HCT116 (cell line): ENCODE results near the gene RASL11A. TPM values are rescaled to one million over a fixed set of nuclear protein-coding genes. Genes with fewer than 3 reads are reported as not detected.

Source experiments
- ATAC-seq: fragments of 200-7000 bp; cut with Tn5 transposase; 2 replicates; pipeline ENCODE4 v1.9.1; 2020; ENCODE audit warnings: mild to moderate bottlenecking, moderate library complexity
- BruUV-seq: library from RNA; stranded (reverse); fragments of 400-500 nt; replicated peaks from 2 replicates; lab custom pipeline; 2021; lab: Mats Ljungman, UMichigan
- CTCF ChIA-PET: fragments of 300-600 bp; sonication (Branson Sonifier 250); formaldehyde crosslinking; loops from one replicate; lab custom pipeline; 2021; ENCODE audit warnings: antibody characterized with exemption; lab: Charles Lee
- POLR2A ChIA-PET: fragments of 300-600, 350-600 bp; sonication (Branson Sonifier 250); formaldehyde crosslinking; loops from one replicate; lab custom pipeline; 2021; ENCODE audit warnings: antibody characterized with exemption; lab: Charles Lee
- RAD21 ChIA-PET, 2 experiments: fragments of 300-600 bp; sonication (Branson Sonifier 250); formaldehyde crosslinking; loops; one replicate each; lab custom pipeline; 2023; ENCODE audit warnings: low total read pairs in 2 of 2; ENCODE audit not compliant: uncharacterized antibody in 2 of 2, unreplicated experiment in 2 of 2, low non-redundant PET in 1 of 2; lab: Charles Lee
- DNase-seq: peaks from one replicate; pipeline ENCODE4 v3.0.0-alpha.2; 2010; ENCODE audit warnings: low read depth, low spot score
- H2AFZ ChIP-seq: fragments of 200-600 bp; shearing (Covaris generic), sonication (generic); 2 replicates; pipeline ENCODE4 v1.6.1; 2017; ENCODE audit warnings: low read depth, mixed run types, mixed read lengths, antibody characterized with exemption, low read length; ENCODE audit not compliant: poor library complexity, severe bottlenecking
- H3K27ac ChIP-seq: 2 replicates; pipeline ENCODE4 v1.5.1; 2012; ENCODE audit warnings: low read depth, low read length
- H3K27me3 ChIP-seq: fragments of 200-600 bp; sonication (generic); 2 replicates; pipeline ENCODE4 v1.6.1; 2016; ENCODE audit warnings: mixed run types, low read length, mixed read lengths; ENCODE audit not compliant: insufficient read depth
- H3K36me3 ChIP-seq, 2 experiments: fragments of 200-500 bp in 1 of 2; fragments of 200-600 bp in 1 of 2; sonication (Bioruptor generic) in 1 of 2; sonication (generic) in 1 of 2; 2 replicates each; pipeline versions ENCODE4 v1.5.1 to v1.6.1; 2014 to 2016; ENCODE audit warnings: low read length in 2 of 2, inconsistent platforms in 1 of 2, mixed read lengths in 1 of 2, mixed run types in 1 of 2; ENCODE audit not compliant: insufficient read depth in 2 of 2, control insufficient read depth in 1 of 2
- H3K4me1 ChIP-seq, 2 experiments: fragments of 200-600 bp in 1 of 2; sonication (generic) in 1 of 2; 2 replicates each; pipeline versions ENCODE4 v1.5.1 to v1.6.1; 2012 to 2017; ENCODE audit warnings: low read length in 2 of 2, inconsistent platforms in 1 of 2, mild to moderate bottlenecking in 1 of 2, mixed read lengths in 1 of 2, mixed run types in 1 of 2, moderate library complexity in 1 of 2; ENCODE audit not compliant: insufficient read depth in 2 of 2, control insufficient read depth in 1 of 2
- H3K4me2 ChIP-seq: fragments of 200-600 bp; sonication (generic); 2 replicates; pipeline ENCODE4 v1.6.1; 2017; ENCODE audit warnings: mixed run types, low read length, mixed read lengths
- H3K4me3 ChIP-seq, 2 experiments: fragments of 200-600 bp in 1 of 2; sonication (generic) in 1 of 2; replicated peaks in 1 of 2; 2 replicates each; pipeline ENCODE4 v1.5.1; 2011 to 2016; ENCODE audit warnings: low read length in 2 of 2, control low read depth in 1 of 2, low read depth in 1 of 2, mild to moderate bottlenecking in 1 of 2, mixed read lengths in 1 of 2, mixed run types in 1 of 2
- H3K79me2 ChIP-seq: fragments of 200-600 bp; sonication (generic); 2 replicates; pipeline ENCODE4 v1.6.1; 2017; ENCODE audit warnings: mild to moderate bottlenecking, mixed run types, low read length, moderate library complexity, mixed read lengths; ENCODE audit not compliant: insufficient read depth
- H3K9ac ChIP-seq: fragments of 200-600 bp; sonication (generic); 2 replicates; pipeline ENCODE4 v1.6.1; 2016; ENCODE audit warnings: low read length, mixed read lengths
- H3K9me2 ChIP-seq: fragments of 200-600 bp; sonication (generic), shearing (Covaris generic); 2 replicates; pipeline ENCODE4 v1.6.1; 2017; ENCODE audit warnings: mixed run types, mild to moderate bottlenecking, moderate library complexity; ENCODE audit not compliant: insufficient read depth
- H3K9me3 ChIP-seq, 2 experiments: fragments of 200-500 bp in 1 of 2; fragments of 200-600 bp in 1 of 2; sonication (Bioruptor generic) in 1 of 2; sonication (generic) in 1 of 2; 2 replicates each; pipeline ENCODE4 v1.6.1; 2014 to 2017; ENCODE audit warnings: low read length in 2 of 2, mixed read lengths in 2 of 2, inconsistent platforms in 1 of 2, low read depth in 1 of 2, mild to moderate bottlenecking in 1 of 2, mixed run types in 1 of 2, moderate library complexity in 1 of 2; ENCODE audit not compliant: control insufficient read depth in 1 of 2, insufficient read depth in 1 of 2
- H4K20me1 ChIP-seq: fragments of 200-600 bp; sonication (generic), shearing (Covaris generic); 2 replicates; pipeline ENCODE4 v1.6.1; 2017; ENCODE audit warnings: mixed run types, mild to moderate bottlenecking, moderate library complexity; ENCODE audit not compliant: insufficient read depth
- CBX3 ChIP-seq: IDR thresholded peaks from 2 replicates; pipeline ENCODE4 v1.6.1; 2012; ENCODE audit warnings: low read depth
- CEBPB ChIP-seq: IDR thresholded peaks from 2 replicates; pipeline ENCODE4 v1.6.1; 2012; ENCODE audit warnings: low read depth
- ELF1 ChIP-seq: IDR thresholded peaks from 2 replicates; pipeline ENCODE4 v1.6.1; 2012; ENCODE audit warnings: low read depth, borderline replicate concordance
- EZH2phosphoT487 ChIP-seq: fragments of 200-600 bp; IDR thresholded peaks from 2 replicates; pipeline ENCODE4 v1.6.1; 2018; ENCODE audit warnings: antibody characterized with exemption, borderline replicate concordance
- FOSL1 ChIP-seq: IDR thresholded peaks from 2 replicates; pipeline ENCODE4 v1.6.1; 2012; ENCODE audit warnings: low read depth
- JUND ChIP-seq: IDR thresholded peaks from 2 replicates; pipeline ENCODE4 v1.6.1; 2012
- POLR2A ChIP-seq: IDR thresholded peaks from 2 replicates; pipeline ENCODE4 v1.7.0; 2011; ENCODE audit warnings: borderline replicate concordance; ENCODE audit not compliant: insufficient read depth, insufficient read length; ENCODE audit errors: extremely low read depth
- RAD21 ChIP-seq: IDR thresholded peaks from 2 replicates; pipeline ENCODE4 v1.6.1; 2012; ENCODE audit warnings: low read depth, mild to moderate bottlenecking
- SIN3A ChIP-seq: IDR thresholded peaks from 2 replicates; pipeline ENCODE4 v1.6.1; 2012; ENCODE audit warnings: low read depth
- SP1 ChIP-seq: IDR thresholded peaks from 2 replicates; pipeline ENCODE4 v1.6.1; 2012; ENCODE audit warnings: low read depth
- SRF ChIP-seq: IDR thresholded peaks from 2 replicates; pipeline ENCODE4 v1.6.1; 2012; ENCODE audit warnings: low read depth
- YY1 ChIP-seq: IDR thresholded peaks from 2 replicates; pipeline ENCODE4 v1.6.1; 2011; ENCODE audit warnings: low read length, low read depth, moderate library complexity, mild to moderate bottlenecking; ENCODE audit not compliant: insufficient replicate concordance; ENCODE audit errors: extremely low read depth
- ZFX ChIP-seq: fragments of 450-650 bp; IDR thresholded peaks from 2 replicates; pipeline ENCODE4 v1.6.1; 2017
- ZNF274 ChIP-seq: fragments of 200-500 bp; sonication (Bioruptor generic); IDR thresholded peaks from 2 replicates; pipeline ENCODE4 v1.6.1; 2014; ENCODE audit warnings: mild to moderate bottlenecking, low read depth, low read length, inconsistent platforms
- intact Hi-C: fragments of 100-400 bp; cut with micrococcal nuclease; formaldehyde crosslinking; loops from 2 replicates; pipeline ENCODE4 v1.10.0; 2022
- total RNA-seq: library from RNA; stranded (reverse); gene quantifications from one replicate; pipeline ENCODE4 v1.2.1, GENCODE V29; 2021; ENCODE audit not compliant: unreplicated experiment
- TF ChIP-seq, protein P1 (sequence below): IDR thresholded peaks from 2 replicates; pipeline ENCODE4 v1.6.1; 2012
- TF ChIP-seq, protein P2 (sequence below), 3 experiments: fragments of 200-600 bp in 1 of 3; sonication (generic) in 1 of 3; IDR thresholded peaks in 2 of 3; conservative IDR thresholded peaks in 1 of 3; 2 replicates each; pipeline ENCODE4 v1.5.1; 2012 to 2017; ENCODE audit warnings: low read depth in 2 of 3, low read length in 2 of 3, antibody characterized with exemption in 1 of 3, borderline replicate concordance in 1 of 3, control low read depth in 1 of 3, mild to moderate bottlenecking in 1 of 3, mixed read lengths in 1 of 3, mixed run types in 1 of 3, moderate library complexity in 1 of 3; ENCODE audit not compliant: insufficient read depth in 1 of 3
- TF ChIP-seq, protein P3 (sequence below): IDR thresholded peaks from 2 replicates; pipeline ENCODE4 v1.6.1; 2012
- TF ChIP-seq, protein P4 (sequence below): IDR thresholded peaks from 2 replicates; pipeline ENCODE4 v1.6.1; 2011; ENCODE audit warnings: mild to moderate bottlenecking, low read length, moderate library complexity; ENCODE audit not compliant: insufficient replicate concordance; ENCODE audit errors: extremely low read depth
- TF ChIP-seq, protein P5 (sequence below): IDR thresholded peaks from 2 replicates; pipeline ENCODE4 v1.6.1; 2012; ENCODE audit warnings: low read depth

RASL11A gene
- total RNA-seq, 1 experiment from 2014 or later, result 5.0 TPM

DNA sequence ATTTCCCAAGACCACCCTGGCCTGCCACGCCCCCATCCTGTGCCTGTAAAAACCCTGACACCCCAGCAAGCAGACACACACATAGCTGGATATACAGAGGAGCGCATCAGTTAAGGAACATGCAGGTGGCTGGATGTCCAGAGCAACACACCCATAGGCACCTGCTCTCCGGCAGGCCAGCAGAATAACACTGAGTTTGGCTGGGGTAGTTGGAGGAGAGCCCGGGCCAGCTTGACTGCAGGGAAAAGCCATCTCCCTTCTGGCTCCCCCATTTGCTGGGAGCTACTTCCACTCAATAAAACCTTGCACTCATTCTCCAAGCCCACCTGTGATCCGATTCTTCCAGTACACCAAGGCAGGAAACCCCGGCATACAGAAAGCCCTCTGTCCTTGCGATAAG is 8.9 kb downstream of the RASL11A start:
- TF ChIP-seq RAD21 (no peak), SIN3A (no peak), JUND (no peak), CBX3 (no peak), ZFX (no peak), POLR2A (no peak), ZNF274 (no peak), ELF1 (no peak), SRF (no peak), SP1 (no peak), FOSL1 (no peak), CEBPB (no peak), EZH2phosphoT487 (no peak), YY1 (no peak)
- TF ChIP-seq, protein P1, sequence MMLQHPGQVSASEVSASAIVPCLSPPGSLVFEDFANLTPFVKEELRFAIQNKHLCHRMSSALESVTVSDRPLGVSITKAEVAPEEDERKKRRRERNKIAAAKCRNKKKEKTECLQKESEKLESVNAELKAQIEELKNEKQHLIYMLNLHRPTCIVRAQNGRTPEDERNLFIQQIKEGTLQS, result no peak
- TF ChIP-seq, protein P2, sequence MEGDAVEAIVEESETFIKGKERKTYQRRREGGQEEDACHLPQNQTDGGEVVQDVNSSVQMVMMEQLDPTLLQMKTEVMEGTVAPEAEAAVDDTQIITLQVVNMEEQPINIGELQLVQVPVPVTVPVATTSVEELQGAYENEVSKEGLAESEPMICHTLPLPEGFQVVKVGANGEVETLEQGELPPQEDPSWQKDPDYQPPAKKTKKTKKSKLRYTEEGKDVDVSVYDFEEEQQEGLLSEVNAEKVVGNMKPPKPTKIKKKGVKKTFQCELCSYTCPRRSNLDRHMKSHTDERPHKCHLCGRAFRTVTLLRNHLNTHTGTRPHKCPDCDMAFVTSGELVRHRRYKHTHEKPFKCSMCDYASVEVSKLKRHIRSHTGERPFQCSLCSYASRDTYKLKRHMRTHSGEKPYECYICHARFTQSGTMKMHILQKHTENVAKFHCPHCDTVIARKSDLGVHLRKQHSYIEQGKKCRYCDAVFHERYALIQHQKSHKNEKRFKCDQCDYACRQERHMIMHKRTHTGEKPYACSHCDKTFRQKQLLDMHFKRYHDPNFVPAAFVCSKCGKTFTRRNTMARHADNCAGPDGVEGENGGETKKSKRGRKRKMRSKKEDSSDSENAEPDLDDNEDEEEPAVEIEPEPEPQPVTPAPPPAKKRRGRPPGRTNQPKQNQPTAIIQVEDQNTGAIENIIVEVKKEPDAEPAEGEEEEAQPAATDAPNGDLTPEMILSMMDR (IDR thresholded peaks at IDR 0.05 in 2 of 3, conservative IDR thresholded peaks at IDR 0.05 in 1 of 3; ENCODE audit: borderline replicate concordance in 1 of 3, insufficient read depth in 1 of 3, low read depth in 2 of 3, low read length in 2 of 3), result no peak
- TF ChIP-seq, protein P3, sequence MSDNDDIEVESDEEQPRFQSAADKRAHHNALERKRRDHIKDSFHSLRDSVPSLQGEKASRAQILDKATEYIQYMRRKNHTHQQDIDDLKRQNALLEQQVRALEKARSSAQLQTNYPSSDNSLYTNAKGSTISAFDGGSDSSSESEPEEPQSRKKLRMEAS, result no peak
- TF ChIP-seq, protein P4, sequence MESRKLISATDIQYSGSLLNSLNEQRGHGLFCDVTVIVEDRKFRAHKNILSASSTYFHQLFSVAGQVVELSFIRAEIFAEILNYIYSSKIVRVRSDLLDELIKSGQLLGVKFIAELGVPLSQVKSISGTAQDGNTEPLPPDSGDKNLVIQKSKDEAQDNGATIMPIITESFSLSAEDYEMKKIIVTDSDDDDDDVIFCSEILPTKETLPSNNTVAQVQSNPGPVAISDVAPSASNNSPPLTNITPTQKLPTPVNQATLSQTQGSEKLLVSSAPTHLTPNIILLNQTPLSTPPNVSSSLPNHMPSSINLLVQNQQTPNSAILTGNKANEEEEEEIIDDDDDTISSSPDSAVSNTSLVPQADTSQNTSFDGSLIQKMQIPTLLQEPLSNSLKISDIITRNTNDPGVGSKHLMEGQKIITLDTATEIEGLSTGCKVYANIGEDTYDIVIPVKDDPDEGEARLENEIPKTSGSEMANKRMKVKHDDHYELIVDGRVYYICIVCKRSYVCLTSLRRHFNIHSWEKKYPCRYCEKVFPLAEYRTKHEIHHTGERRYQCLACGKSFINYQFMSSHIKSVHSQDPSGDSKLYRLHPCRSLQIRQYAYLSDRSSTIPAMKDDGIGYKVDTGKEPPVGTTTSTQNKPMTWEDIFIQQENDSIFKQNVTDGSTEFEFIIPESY, result no peak
- TF ChIP-seq, protein P5, sequence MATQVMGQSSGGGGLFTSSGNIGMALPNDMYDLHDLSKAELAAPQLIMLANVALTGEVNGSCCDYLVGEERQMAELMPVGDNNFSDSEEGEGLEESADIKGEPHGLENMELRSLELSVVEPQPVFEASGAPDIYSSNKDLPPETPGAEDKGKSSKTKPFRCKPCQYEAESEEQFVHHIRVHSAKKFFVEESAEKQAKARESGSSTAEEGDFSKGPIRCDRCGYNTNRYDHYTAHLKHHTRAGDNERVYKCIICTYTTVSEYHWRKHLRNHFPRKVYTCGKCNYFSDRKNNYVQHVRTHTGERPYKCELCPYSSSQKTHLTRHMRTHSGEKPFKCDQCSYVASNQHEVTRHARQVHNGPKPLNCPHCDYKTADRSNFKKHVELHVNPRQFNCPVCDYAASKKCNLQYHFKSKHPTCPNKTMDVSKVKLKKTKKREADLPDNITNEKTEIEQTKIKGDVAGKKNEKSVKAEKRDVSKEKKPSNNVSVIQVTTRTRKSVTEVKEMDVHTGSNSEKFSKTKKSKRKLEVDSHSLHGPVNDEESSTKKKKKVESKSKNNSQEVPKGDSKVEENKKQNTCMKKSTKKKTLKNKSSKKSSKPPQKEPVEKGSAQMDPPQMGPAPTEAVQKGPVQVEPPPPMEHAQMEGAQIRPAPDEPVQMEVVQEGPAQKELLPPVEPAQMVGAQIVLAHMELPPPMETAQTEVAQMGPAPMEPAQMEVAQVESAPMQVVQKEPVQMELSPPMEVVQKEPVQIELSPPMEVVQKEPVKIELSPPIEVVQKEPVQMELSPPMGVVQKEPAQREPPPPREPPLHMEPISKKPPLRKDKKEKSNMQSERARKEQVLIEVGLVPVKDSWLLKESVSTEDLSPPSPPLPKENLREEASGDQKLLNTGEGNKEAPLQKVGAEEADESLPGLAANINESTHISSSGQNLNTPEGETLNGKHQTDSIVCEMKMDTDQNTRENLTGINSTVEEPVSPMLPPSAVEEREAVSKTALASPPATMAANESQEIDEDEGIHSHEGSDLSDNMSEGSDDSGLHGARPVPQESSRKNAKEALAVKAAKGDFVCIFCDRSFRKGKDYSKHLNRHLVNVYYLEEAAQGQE, result no peak
- intact Hi-C loops, result no loop called here
- Histone ChIP-seq H3K27ac (no peak overlapping the region), H3K4me3 (no peak overlapping the region), H2AFZ (no peak overlapping the region), H3K79me2 (no peaks in the 10 kb centered on the region), H3K9me3 (no peaks in the 10 kb centered on the region), H4K20me1 (no peaks in the 10 kb centered on the region), H3K36me3 (no peaks in the 10 kb centered on the region), H3K27me3 (no peaks in the 10 kb centered on the region), H3K4me1 (peaks cover 0 to 7% of the 10 kb centered on the region in 2 experiments; a peak in 1 of 4 replicates), H3K4me2 (no peak overlapping the region), H3K9ac (no peak overlapping the region), H3K9me2 (no peaks in the 10 kb centered on the region)
- DNase-seq, result no peak
- BruUV-seq, result no TSS peak
- ChIA-PET RAD21 (no interaction called here), POLR2A (no interaction called here), CTCF (interaction anchor here (1.0 kb wide), 1 partner anchor 8 kb away, joined by 7 read pairs; the partner anchor contains the start of gene RASL11A)
- no peak for ATAC-seq
